Mucosa of descending colon (tissue), 3 donors: ENCODE measurements around the gene ENOX1. TPM values are rescaled to one million over a fixed set of nuclear protein-coding genes. Genes with fewer than 3 reads are reported as not detected.

Experiments used
- ATAC-seq: fragments of 200-7000 bp; cut with Tn5 transposase; one replicate; pipeline ENCODE4 v1.9.1; 2020; ENCODE audit warnings: mild to moderate bottlenecking, moderate library complexity
- DNase-seq, 3 donors: peaks; one replicate each; pipeline ENCODE4 v3.0.0-alpha.2; 2020
- H3K36me3 ChIP-seq: fragments of 200-600 bp; one replicate; pipeline ENCODE4 v1.8.0; 2021; ENCODE audit warnings: low read depth, mild to moderate bottlenecking
- H3K4me1 ChIP-seq: fragments of 200-600 bp; one replicate; pipeline ENCODE4 v1.8.0; 2021; ENCODE audit warnings: low read depth, mild to moderate bottlenecking
- H3K4me3 ChIP-seq: fragments of 200-600 bp; one replicate; pipeline ENCODE4 v1.8.0; 2021; ENCODE audit warnings: mild to moderate bottlenecking
- H3K9me3 ChIP-seq: fragments of 200-600 bp; one replicate; pipeline ENCODE4 v1.8.0; 2021; ENCODE audit warnings: mild to moderate bottlenecking
- intact Hi-C, 2 donors: fragments of 100-400 bp; cut with DNase I in 1 of 2; cut with micrococcal nuclease in 1 of 2; formaldehyde crosslinking; loops; one replicate each; pipeline versions ENCODE4 v1.11.0 to v1.11.1; 2022; cut with DNase I, micrococcal nuclease
- total RNA-seq, 3 donors: library from RNA; stranded (reverse); fragmentation: NEBNext Ultra II Directional in 2 of 3; extraction: Animal tissue kit (Norgen Biotek cat#: 25700) in 2 of 3; gene quantifications; one replicate each; pipeline versions ENCODE4 v1.2.1 to v1.2.4, GENCODE V29; 2021 to 2023
- TF ChIP-seq, protein P1 (sequence below): fragments of 200-600 bp; IDR thresholded peaks from one replicate; pipeline ENCODE4 v1.8.0; 2022; ENCODE audit warnings: antibody characterized with exemption, mild to moderate bottlenecking
- donor health status: DM: no; HTN: no; CAD: no; lungs with moderate emphysema.
- donor health status: DM: no; HTN: no; CAD: no.
- donor health status: DM: no; HTN: yes; CAD: no.

The ENOX1 gene
- total RNA-seq, 3 donors from 2014 or later: 0.35 to 9.8 (median 1.2) TPM

DNA sequence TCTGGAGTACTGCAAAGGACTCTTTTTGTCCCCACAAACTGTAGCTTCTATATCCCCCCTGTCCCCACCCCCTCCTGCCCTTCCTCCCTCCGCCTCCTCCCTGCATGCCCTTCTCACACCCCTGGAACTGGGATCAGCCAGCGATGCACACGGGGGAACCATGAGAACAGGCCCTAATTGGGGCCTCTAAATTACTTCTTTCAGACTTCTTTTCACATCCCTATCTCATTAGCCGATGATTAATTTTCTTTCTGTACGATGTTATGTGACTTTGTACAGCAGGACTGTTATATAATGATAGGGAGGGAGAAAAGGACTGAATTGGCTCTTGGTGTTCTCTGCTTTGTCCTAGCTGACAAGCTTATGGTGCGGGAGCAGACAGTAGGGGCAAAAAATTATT lies 415.9 kb downstream of the ENOX1 start:
- ATAC-seq: no peak
- TF ChIP-seq, protein P1, sequence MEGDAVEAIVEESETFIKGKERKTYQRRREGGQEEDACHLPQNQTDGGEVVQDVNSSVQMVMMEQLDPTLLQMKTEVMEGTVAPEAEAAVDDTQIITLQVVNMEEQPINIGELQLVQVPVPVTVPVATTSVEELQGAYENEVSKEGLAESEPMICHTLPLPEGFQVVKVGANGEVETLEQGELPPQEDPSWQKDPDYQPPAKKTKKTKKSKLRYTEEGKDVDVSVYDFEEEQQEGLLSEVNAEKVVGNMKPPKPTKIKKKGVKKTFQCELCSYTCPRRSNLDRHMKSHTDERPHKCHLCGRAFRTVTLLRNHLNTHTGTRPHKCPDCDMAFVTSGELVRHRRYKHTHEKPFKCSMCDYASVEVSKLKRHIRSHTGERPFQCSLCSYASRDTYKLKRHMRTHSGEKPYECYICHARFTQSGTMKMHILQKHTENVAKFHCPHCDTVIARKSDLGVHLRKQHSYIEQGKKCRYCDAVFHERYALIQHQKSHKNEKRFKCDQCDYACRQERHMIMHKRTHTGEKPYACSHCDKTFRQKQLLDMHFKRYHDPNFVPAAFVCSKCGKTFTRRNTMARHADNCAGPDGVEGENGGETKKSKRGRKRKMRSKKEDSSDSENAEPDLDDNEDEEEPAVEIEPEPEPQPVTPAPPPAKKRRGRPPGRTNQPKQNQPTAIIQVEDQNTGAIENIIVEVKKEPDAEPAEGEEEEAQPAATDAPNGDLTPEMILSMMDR: no peak
- H3K4me1 ChIP-seq: peaks cover 5% of the 10 kb centered on the region
- intact Hi-C loops: no loop called here
- no peak for DNase-seq
- H3K4me3 ChIP-seq: no peak overlapping the region
- no peaks in the 10 kb centered on the region for H3K9me3 ChIP-seq
- H3K36me3 ChIP-seq: no peaks in the 10 kb centered on the region

DNA sequence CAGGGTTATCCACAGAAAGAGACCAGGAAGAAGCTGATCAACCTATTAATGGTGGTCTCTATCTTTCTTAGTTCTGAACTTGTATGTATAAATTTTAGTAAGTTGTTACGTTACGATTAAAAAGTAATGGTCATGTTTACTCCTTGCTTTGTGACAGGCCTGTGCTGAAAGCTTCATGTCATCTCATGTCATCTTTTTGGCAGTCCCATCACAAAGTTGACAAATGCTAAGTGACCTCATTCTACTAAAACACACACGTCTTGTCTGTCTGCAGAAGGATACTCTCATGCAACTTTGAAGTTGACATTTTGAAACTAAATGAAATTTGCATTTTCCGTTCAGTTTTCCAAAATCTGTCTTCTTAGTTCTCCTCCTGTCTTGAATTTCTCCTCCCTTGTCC lies 417.5 kb downstream of the ENOX1 start:
- Histone ChIP-seq H3K4me3 (no peak overlapping the region), H3K4me1 (peaks cover 5% of the 10 kb centered on the region), H3K36me3 (no peaks in the 10 kb centered on the region), H3K9me3 (no peaks in the 10 kb centered on the region)
- no peak for ATAC-seq
- TF ChIP-seq, protein P1: no peak
- intact Hi-C loops: no loop called here
- no peak for DNase-seq

DNA sequence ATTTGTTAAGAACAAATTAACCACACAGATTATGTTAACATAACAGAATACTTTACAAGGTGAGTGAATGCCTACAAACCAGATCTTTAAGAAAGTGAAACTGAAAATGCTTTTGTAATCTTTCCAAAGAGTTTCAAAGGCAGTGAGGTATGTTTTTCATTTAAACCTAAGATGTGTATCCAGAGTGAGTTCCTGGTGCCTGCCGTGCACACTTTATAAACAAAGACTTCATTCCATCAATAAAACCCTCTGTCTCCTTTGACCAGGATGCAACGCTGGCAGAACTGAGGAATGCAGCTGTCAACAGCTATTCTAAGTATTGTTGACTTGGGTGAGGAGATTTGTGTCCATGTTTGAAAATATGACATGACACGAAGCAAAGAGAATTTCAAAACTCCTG lies 418.8 kb downstream of the ENOX1 start:
- intact Hi-C loops: no loop called here
- peaks cover 5% of the 10 kb centered on the region for H3K4me1 ChIP-seq

DNA sequence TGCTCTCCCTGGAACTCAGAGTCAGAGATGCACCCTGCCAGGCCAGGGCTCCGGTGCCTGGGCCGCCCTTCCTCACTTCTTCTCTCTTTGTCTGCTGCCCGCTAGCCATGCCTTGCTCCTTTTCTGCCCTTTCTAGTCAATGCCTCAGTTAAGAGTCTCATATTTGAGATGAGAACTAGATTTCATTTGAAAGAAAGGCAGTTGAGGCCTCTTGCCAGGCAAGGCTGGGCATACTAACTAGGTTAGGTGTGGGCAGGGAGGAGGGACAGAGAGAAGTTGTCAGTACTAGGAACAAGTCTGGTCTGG lies 421.8 kb downstream of the ENOX1 start:
- TF ChIP-seq, protein P1: no peak
- Histone ChIP-seq H3K9me3 (no peaks in the 10 kb centered on the region), H3K4me1 (peaks cover 5% of the 10 kb centered on the region), H3K36me3 (no peaks in the 10 kb centered on the region), H3K4me3 (no peak overlapping the region)
- intact Hi-C loops: no loop called here
- ATAC-seq: no peak
- DNase-seq: no peak

More for the DNA sequence above, 418.8 kb downstream of the ENOX1 start:
- no peak for DNase-seq
- H3K4me3 ChIP-seq: no peak overlapping the region
- ATAC-seq: peak; percentile 34
- H3K36me3 ChIP-seq: no peaks in the 10 kb centered on the region
- TF ChIP-seq, protein P1: no peak
- no peaks in the 10 kb centered on the region for H3K9me3 ChIP-seq

DNA sequence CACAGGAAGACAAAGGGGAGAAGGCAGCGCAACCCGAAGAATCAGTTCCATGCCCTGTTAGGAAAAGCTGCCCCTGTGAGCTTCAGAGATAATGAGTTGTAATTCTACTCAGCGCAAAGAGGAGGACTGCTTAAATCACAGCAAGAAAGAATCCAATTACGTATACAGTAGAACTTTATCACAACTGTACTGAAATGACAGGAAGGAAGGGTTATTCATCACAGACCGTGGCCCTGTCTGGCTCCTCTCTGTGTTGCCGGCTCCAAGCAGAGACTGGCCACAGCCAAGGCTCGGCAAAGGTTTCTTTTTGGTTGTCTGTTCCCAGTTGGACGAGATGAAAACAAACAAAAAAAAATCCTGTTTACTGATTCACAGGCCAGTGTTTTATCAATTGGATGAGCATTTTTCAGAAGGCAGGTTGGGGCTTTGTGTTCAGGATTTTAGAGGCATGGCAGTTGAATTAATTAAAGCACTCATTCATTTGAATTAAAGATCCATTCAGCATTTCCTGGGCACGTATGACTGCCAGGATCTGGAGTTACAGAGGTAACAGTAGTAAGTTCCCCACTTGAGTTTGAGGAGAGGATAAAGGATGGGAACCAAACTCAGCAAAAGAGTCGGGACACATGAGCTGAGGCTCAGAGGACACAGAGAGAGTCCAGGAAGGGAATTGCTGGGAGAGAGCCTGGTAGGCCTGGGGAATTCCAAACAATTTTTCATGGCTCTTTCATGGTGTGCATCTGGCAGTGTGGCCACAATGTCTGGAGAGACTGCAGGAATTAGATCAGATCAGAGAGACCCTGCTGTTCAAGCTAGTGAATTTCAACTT lies 422.3 kb downstream of the ENOX1 start:
- Histone ChIP-seq H3K36me3 (no peaks in the 10 kb centered on the region), H3K4me1 (peaks cover 5% of the 10 kb centered on the region), H3K4me3 (no peak overlapping the region), H3K9me3 (no peaks in the 10 kb centered on the region)
- no peak for DNase-seq
- no peak for ATAC-seq
- TF ChIP-seq, protein P1: no peak
- intact Hi-C loops: no loop called here
